ENCODE data around the gene CDK5RAP3. TPM values are rescaled to one million over a fixed set of nuclear protein-coding genes. Genes with fewer than 3 reads are reported as not detected.
"Not testable (repeated sequence)": the region's sequence is repeated elsewhere in the genome, so short reads cannot be mapped to it uniquely, and the experiment has no call there.

The CDK5RAP3 gene, protein sequence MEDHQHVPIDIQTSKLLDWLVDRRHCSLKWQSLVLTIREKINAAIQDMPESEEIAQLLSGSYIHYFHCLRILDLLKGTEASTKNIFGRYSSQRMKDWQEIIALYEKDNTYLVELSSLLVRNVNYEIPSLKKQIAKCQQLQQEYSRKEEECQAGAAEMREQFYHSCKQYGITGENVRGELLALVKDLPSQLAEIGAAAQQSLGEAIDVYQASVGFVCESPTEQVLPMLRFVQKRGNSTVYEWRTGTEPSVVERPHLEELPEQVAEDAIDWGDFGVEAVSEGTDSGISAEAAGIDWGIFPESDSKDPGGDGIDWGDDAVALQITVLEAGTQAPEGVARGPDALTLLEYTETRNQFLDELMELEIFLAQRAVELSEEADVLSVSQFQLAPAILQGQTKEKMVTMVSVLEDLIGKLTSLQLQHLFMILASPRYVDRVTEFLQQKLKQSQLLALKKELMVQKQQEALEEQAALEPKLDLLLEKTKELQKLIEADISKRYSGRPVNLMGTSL
- 50.8 TPM for total RNA-seq
- long read RNA-seq, transcript CDK5RAP3-201 (14 exons, 1,866 nt), result major isoform, 45 of 64 reads
- long read RNA-seq, partial matches to known transcripts, result 8 of 64 reads
- long read RNA-seq, other reads (novel, unspliced or antisense), result 8 of 64 reads

DNA sequence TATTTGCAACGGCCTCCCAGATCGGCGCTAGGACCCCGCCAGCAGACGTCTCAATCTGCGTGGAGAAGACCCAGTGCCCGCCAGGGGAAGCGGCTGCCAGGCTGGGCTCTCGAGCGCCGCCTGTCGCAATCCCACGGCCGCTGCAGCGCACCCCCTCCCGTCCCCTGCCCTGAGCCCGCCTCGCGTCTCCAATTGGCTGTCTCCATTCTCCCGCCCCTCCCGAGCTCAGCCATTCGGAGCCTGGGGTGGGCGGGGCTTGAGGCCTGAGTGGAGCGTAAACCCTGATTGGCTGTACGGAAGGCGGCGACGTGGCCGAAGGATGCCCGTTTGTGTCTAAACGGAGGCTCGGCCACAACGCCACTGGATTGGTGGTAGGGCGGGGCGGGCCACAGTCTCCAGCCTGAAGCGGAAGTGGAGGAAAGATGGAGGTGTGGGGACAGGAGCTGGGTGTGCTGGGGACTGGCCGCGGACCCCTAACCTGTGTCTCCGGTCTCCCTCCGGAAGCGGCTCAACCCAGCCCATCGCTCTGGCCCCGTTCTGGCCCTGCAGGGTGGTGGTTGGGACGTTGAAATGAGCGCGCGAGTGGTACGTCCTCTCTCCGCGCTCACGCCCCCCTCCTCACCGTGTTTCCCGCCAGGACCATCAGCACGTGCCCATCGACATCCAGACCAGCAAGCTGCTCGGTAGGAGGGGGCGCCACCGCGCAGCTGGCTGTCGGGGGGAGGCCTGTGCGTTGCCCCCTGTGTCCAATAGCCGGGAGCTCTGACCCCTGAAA lies at the start of gene CDK5RAP3:
CDK5RAP3 (plus strand) TSS at position 389 of the 775 bp plus-strand sequence; CDS start at position 423, 34 bp downstream.
- DNase-seq, result peak; percentile 100
- peak; percentile 99 for ATAC-seq
- intact Hi-C loops (cut with micrococcal nuclease), result no loop called here

GRCh38 chr17:47924785-47925677 lies 45.9 kb upstream of the CDK5RAP3 start:
- intact Hi-C loops (cut with micrococcal nuclease), result no loop called here
- ATAC-seq (no peak), DNase-seq (no peak)

- DNase-seq, result no peak
- intact Hi-C loops (cut with micrococcal nuclease), result no loop called here
- no peak for ATAC-seq
Observed at GRCh38 chr17:47925678-47925988, 45.3 kb upstream of the CDK5RAP3 start.

DNA sequence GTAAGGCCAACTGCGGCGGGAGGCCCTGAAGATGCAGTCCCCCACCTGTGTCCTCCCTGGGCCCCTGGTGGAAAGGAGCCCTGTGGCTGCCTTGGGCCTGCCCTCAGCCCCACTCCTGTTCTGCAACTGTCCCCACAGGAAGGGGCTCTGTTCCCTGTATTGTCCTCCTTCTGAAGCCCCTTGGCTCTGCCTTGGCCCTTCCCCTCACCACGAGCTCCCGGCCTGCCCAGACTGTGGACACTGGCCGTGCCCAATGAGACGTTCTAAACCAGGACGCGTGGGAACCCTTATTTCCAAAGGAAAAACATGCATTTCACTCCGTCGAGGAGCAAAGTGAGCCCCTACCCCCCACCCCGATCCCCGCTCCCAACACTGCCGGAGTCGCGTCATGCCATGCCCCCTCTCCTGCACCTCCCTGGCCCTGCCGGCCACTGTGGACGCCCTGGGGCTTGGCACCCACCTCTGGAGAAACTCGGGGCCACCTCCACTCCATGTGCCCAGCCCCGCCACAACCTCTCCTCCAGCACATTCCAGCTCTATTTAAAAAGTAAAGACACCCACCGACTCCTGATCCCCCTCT lies 43.0 kb upstream of the CDK5RAP3 start:
- ATAC-seq (no peak), DNase-seq (no peak)
- intact Hi-C loops (cut with micrococcal nuclease), result no loop called here

- intact Hi-C loops (cut with micrococcal nuclease), result no loop called here
- no peak for DNase-seq
- no peak for ATAC-seq
Observed at GRCh38 chr17:47928415-47928814, 42.5 kb upstream of the CDK5RAP3 start.

DNA sequence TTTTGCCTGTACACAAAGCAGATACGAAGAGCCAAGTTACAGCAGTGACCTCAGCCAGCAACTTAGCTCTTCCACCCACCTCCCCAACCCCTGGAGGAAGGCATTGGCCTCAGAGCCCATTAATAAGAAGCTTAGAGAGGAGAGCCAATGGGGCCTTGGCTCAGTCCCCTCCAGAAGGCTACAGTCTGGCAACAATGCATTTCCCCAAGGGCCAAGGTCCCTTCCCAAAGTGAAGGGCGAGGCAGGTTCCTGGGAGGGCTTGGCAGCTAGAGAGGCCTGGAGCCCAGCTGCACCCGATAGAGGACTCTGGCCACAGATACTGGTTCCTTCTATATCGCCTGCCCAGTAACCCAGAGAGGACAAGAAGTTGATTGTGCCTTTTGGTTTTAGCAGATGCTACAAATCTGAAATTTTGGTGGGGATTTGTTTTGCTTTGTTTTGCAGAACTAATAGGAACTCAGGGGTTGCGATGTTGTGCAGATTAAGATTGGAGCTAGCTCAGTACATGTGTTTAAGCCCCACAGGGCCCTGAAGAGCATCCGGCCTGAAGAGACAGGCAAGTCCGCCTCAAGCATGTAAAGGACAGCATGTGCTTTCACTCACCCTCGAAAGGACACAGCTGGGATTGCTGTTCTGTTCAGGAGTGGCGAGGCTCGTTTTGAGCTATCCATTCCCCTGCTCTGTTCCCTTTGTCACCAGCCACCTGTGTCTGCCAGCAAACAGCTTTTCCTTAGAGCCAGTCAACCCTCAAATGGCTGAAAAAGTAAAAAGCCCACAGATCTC lies 41.5 kb upstream of the CDK5RAP3 start:
- intact Hi-C loops (cut with micrococcal nuclease), result no loop called here
- peak; percentile 61 for DNase-seq
- peak; percentile 88 for ATAC-seq

GRCh38 chr17:47931848-47932247 lies 39.1 kb upstream of the CDK5RAP3 start:
- intact Hi-C loops (cut with micrococcal nuclease), result no loop called here
- DNase-seq (no peak), ATAC-seq (no peak)

- no peak for DNase-seq
- ATAC-seq, result no peak
- intact Hi-C loops (cut with micrococcal nuclease), result no loop called here
Observed at GRCh38 chr17:47934856-47935255, 36.1 kb upstream of the CDK5RAP3 start.

DNA sequence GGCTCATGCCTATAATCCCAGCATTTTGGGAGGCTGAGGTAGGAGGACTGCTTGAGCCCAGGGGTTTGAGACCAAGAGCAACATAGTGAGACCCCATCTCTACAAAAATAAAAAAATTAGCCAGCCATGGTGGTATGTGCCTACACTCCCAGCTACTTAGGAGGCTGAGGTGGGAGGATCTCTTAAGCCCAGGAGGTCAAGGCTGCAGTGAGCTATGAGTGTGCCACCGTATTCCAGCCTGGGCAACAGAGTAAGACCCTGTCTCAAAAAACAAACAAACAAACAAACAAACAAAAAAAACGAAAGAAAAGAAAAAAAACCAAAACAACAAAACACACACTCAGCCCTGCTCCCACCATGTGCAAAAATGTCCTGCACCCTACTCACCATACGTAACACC lies 35.4 kb upstream of the CDK5RAP3 start:
- intact Hi-C loops (cut with micrococcal nuclease); DNase-seq; ATAC-seq: not testable (repeated sequence)

DNA sequence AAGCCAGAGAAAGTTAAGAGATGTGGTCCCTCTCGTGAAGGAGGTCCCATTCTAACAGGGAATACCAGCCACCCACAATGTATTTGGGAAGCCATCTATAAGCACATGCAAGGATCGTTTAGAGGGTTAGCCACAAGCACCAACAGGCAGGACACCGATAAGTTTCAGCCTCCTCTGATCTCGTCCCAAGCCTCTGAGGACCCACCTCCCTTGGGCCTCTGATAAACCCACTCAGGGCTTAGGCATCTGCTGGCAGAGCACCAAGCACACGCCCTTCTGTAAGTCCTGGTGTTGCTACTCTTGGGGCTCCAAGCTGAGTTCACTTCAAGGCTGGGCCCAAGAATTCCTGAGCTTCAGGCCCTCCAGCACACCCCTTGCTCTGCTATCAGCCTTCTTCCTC lies 35.0 kb upstream of the CDK5RAP3 start:
- intact Hi-C loops (cut with micrococcal nuclease), result no loop called here
- DNase-seq (no peak), ATAC-seq (no peak)

DNA sequence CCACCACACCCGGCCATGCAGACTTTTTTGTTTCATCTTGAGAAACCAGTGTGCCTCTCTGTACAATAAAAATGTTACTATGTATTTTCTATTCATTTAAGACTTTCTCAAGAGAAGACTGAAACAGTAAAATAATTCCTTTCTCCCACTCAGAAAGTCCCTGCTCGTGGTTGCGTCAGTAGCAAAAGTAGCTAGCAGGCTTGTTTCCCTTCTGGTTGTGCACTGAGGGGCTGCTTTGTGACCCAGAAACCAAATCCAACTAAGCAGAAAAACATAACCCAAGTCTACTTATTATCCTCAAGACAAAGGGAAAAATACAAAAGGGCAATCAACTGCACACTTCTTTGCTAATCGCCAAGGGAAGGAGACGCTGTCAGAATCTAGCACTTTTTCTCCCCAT lies 33.0 kb upstream of the CDK5RAP3 start:
- intact Hi-C loops (cut with micrococcal nuclease), result no loop called here
- ATAC-seq (no peak), DNase-seq (no peak)

DNA sequence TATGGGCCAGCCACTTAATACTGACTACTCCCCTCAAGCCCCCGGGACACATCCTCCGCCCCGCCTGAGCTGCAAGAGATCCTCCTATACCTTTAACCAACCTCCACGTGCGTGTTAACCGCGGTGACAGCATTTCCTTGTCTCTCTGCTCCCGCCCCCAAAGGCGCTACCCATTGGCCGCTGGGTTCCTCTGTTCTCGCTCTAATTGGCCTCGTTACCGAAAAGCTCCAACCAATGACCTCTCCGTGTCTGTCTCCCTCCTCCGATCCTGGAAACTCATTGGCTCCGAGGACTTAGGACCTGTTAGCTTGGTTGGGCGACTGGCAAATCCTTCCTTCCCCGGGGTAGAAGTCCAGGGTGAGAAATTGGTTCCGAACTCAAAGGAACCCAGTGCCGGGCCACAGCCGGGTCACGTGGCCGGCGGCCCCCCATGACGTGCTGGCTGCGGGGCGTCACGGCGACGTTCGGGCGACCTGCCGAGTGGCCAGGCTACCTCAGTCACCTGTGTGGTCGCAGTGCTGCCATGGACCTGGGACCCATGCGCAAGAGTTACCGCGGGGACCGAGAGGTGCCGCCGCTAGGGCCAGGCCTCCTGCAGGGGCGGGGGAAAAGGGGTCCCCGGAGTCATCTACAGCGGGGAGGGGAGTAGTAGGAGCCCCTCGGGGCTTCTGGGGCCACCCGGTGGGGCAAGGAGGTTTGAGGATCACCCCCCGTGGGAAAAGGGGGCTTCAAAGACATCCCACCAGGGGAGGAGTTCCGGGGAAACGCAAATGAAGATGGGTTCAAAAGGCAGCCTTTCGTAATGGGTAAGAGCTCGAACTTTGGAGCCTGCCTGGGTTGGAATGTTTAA lies 29.4 kb upstream of the CDK5RAP3 start, which contains the start of gene PNPO:
PNPO (plus strand) TSS at position 326 of the 850 bp plus-strand sequence; CDS start at position 431, 105 bp downstream.
- ATAC-seq (peak; percentile 98), DNase-seq (peak; percentile 91)
- intact Hi-C loops (cut with micrococcal nuclease), result no loop called here

- intact Hi-C loops (cut with micrococcal nuclease), result no loop called here
- DNase-seq (no peak), ATAC-seq (no peak)
Observed at GRCh38 chr17:47942096-47942510, 28.8 kb upstream of the CDK5RAP3 start.

- no peak for DNase-seq
- no peak for ATAC-seq
- intact Hi-C loops (cut with micrococcal nuclease), result no loop called here
Observed at GRCh38 chr17:47942568-47942967, 28.3 kb upstream of the CDK5RAP3 start.

- ATAC-seq (no peak), DNase-seq (no peak)
- intact Hi-C loops (cut with micrococcal nuclease), result loop anchor here (5.0 kb wide), 1 partner anchor 38 kb away; no protein-coding TSS in a partner anchor
Observed at GRCh38 chr17:47945080-47945479, 25.8 kb upstream of the CDK5RAP3 start.

- ATAC-seq, result no peak
- intact Hi-C loops (cut with micrococcal nuclease), result loop anchor here (5.0 kb wide), 1 partner anchor 39 kb away; no protein-coding TSS in a partner anchor
Observed at GRCh38 chr17:47945529-47946508, 25.1 kb upstream of the CDK5RAP3 start.

More at GRCh38 chr17:47945529-47946508, 25.1 kb upstream of the CDK5RAP3 start:
- peak; percentile 53 for DNase-seq
